LNCAP (cell line): ENCODE data around the gene SLC30A2.

Source experiments
- CTCF ChIP-seq: fragments of 450-650 bp; IDR thresholded peaks from 2 replicates; pipeline ENCODE4 v1.5.1; 2017; ENCODE audit warnings: mild to moderate bottlenecking

Gene SLC30A2

GRCh38 chr1:25996966-25997827, 48.7 kb downstream of the SLC30A2 start:
- no peak for TF ChIP-seq CTCF

DNA sequence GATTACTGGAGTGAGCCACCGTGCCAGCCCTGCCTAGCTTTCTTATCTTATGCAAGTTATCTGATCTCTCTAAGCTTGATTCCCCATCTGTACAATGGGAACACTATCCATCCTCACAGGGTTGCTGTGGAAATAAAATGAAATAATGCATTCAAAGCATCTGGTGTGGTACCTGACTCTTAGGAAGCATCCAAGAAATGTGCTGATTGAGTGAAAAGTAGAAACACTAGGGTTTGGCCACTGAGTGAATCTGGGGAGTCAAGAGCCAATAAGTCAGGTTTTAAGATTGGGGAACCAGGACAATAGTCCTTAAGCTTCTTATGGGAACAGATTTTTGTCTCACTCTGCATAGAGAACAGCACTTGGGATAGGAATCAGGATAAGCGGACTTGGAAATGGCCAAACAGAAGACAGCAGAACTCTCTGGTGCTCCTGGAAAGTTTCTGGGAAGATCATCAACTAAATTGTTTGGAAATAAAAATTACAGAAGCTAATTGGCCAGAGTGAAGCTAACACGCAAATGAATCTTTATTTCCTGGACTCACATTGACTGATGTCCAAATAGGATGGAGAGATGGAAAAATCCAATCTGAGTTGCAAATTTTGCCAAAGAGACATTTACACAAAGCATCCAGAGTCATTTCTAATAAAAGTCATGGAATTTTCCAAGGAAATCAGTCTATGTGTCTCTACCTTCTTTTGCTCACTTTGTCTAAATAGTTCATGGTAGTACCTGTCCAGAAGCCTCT, 51.3 kb downstream of the SLC30A2 start:
- TF ChIP-seq CTCF = no peak

DNA sequence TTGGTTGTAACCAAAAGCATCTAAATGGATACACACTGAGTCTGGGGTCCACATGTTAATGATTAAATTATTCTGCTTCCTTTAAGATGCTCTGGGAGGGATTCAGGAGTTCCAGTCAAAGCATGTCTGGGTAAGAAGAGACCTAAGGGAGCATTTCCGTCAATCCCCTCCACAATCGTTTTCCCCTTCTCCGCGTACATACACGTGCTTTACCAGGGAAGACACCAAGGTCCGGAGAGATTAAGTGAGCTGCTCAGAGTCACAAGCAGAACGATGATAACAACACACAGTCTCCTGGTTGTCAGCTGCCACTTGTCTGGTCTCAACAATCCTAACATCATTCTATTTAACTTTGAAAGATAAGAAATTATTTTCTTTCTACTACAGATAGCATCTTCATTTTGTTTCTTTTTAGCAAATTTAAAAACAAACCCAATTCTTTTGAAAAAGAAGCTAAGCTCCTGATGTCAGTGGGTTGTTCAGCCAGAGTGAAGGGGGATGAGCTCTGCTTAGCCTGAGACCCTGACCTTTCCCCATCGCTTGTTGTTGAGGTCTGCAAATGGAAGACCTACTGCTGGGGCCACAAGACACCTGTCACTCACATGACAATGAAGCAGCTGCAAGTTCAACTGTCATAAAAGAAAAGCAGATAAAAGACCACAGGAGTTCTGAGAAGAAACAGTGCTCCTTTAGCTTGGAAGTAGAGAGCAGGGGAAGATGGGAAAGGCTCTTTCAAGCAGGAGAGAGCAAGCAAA, 52.5 kb downstream of the SLC30A2 start:
- TF ChIP-seq CTCF = no peak

GRCh38 chr1:25992689-25993171, 53.2 kb downstream of the SLC30A2 start:
- no peak for TF ChIP-seq CTCF

DNA sequence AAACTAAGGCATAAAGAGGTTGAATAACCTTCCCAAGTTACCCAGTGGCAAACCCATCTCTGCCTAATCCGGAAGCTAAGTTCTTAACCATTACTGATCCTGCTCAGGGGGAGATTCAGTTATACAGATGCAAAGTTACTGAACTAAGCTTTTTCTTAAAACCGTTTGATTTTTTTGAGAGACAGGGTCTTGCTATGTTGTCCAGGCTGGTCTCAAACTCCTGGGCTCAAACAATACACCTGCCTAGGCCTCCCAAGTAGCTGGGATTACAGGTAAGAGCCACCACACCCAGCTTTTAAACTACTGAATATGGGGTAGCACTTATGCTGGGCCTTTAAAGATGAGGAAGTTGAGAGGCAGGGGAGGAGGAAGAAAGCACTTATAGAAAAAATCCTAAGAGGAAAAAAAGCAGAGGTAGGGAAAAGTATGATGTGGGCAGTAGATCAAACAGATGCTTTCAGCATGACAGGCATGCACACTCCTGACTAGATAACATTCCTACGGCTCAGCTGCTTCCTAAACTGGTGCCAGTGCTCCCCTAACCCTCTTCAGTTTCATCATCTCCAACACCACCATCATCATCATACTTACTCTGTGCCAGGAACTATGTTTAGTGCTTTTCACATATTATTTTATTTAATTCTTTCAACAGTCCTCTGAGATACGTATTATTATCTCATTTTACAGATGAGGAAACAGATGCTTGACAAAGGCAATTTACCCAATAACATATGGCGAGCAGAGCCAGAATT, 53.8 kb downstream of the SLC30A2 start:
- TF ChIP-seq CTCF = no peak

DNA sequence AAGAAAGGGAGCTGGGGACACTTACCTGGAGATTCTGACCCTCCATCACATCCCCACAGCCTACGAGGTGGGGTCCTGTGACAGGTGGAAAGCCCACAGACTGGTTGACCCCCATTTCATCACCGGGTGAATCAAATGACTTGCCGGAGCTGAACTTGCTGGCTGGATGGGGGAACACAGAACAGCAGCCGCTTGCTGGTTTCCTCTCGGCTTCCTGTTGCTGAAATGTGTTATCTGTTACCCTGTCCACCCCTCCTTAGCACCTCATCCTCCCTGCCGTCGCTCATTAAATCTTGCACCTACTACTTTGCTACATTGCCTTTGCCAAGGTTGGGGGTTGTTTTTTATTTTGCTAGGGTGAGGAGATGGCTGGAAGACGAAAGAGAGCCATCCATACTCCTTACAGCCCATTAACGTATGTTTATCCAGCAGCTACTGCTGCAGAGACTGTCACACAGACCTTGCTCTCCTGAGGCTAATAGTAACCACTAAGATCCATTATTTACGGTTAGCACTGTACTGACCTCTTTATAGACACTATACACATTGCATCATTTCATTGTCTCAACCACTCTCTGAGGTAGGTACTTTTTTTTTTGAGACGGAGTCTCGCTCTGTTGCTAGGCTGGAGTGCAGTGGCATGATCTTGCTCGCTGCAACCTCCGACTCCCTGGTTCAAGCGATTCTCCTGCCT, 55.1 kb downstream of the SLC30A2 start:
- TF ChIP-seq CTCF = no peak
